ENCODE data around the gene VEGFA. TPM values are rescaled to one million over a fixed set of nuclear protein-coding genes. Genes with fewer than 3 reads are reported as not detected.

The VEGFA gene
- total RNA-seq, 1 donor from 2014 or later, result 19.8 TPM

DNA sequence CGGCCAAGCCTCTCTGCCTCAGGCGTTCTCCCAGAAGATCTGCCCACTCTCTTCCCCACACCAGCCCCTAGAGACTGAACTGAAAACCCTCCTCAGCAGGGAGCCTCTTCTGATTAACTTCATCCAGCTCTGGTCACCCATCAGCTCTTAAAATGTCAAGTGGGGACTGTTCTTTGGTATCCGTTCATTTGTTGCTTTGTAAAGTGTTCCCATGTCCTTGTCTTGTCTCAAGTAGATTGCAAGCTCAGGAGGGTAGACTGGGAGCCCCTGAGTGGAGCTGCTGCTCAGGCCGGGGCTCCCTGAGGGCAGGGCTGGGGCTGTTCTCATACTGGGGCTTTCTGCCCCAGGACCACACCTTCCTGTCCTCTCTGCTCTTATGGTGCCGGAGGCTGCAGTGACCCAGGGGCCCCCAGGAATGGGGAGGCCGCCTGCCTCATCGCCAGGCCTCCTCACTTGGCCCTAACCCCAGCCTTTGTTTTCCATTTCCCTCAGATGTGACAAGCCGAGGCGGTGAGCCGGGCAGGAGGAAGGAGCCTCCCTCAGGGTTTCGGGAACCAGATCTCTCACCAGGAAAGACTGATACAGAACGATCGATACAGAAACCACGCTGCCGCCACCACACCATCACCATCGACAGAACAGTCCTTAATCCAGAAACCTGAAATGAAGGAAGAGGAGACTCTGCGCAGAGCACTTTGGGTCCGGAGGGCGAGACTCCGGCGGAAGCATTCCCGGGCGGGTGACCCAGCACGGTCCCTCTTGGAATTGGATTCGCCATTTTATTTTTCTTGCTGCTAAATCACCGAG, 14.2 kb downstream of the VEGFA start:
- DNase-seq (ENCODE audit: low read depth, low spot score), result no peak

DNA sequence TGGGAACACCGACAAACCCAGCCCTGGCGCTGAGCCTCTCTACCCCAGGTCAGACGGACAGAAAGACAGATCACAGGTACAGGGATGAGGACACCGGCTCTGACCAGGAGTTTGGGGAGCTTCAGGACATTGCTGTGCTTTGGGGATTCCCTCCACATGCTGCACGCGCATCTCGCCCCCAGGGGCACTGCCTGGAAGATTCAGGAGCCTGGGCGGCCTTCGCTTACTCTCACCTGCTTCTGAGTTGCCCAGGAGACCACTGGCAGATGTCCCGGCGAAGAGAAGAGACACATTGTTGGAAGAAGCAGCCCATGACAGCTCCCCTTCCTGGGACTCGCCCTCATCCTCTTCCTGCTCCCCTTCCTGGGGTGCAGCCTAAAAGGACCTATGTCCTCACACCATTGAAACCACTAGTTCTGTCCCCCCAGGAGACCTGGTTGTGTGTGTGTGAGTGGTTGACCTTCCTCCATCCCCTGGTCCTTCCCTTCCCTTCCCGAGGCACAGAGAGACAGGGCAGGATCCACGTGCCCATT, 15.3 kb downstream of the VEGFA start:
- no peak for DNase-seq (ENCODE audit: low read depth, low spot score)

DNA sequence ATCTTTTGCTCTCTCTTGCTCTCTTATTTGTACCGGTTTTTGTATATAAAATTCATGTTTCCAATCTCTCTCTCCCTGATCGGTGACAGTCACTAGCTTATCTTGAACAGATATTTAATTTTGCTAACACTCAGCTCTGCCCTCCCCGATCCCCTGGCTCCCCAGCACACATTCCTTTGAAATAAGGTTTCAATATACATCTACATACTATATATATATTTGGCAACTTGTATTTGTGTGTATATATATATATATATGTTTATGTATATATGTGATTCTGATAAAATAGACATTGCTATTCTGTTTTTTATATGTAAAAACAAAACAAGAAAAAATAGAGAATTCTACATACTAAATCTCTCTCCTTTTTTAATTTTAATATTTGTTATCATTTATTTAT, 15.9 kb downstream of the VEGFA start:
- DNase-seq (ENCODE audit: low read depth, low spot score), result no peak

GRCh38 chr6:43786664-43787329, 16.8 kb downstream of the VEGFA start:
- DNase-seq (ENCODE audit: low read depth, low spot score), result no peak

DNA sequence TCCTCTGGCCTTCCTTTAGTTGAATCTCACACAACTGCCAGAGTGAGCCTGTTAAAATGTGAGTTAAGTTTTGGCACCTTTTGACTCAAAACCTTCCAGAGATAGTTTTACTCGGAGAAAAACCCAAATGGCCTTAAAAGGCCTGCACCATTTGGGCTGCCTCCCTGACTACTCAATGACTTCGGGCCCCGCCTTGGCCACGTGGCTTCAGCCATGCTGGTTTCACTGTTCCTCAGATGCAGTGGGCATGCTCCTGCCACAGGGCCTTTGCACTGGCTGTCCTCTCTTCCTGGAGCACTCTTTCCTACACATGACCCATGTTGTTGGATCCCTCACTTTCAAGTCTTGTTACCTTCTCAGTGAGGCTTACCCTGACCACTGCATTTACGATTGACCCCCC, 18.3 kb downstream of the VEGFA start:
- DNase-seq (ENCODE audit: low read depth, low spot score), result no peak

DNA sequence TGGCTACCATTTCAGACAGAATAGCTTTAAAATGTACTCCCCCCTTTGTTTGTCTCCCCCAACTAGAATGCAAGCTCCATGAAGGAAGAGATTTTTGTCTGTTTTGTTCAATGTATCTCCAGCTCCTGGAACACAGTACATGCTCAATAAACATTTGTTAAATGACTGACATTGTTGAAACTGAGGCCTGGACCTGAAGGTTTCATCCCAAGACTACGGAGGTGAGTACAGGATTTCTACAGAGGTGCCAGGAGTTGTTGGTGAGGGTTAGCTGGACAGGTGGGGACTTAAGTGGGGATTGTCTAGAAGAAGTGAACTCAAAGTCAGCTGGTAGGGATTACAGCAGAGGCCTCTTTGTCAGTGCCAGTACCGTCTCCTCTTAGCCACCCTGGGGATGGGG, 19.4 kb downstream of the VEGFA start:
- no peak for DNase-seq (ENCODE audit: low read depth, low spot score)

GRCh38 chr6:43790031-43790430, 20.0 kb downstream of the VEGFA start:
- no peak for DNase-seq (ENCODE audit: low read depth, low spot score)

DNA sequence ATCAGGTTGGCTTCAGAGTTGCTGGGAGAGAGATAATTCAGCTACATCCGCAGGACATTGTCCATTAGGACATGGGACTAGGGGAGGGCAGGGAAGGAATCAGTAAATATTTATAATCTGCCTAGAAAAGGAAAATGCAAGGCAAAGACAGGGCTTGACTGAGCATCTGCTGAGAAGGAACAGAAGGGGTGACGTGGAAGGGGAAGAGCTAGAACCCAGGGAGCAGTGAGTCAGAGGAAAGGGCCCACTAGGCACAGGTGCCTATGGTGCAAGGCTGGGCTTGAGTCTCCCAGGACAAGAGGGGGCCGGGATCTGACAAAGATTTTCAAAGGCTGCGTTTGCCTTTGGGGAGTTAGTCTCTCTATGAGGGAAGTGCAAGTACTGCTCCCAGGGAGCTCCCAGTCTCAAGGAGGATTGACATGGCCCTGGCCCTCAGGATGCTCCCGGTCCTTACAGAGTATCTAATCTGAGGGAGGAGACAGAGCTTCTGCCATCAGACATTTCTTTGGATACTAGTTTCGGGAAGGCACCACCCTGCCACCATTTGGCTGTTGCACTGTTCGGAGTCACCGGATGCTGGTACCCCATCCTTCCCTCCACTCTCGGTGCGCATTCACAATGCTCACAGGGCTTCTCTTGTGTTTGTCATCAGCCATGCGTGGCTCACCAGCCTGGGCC, 21.9 kb downstream of the VEGFA start:
- DNase-seq (ENCODE audit: low read depth, low spot score), result no peak

GRCh38 chr6:43793154-43793874, 23.3 kb downstream of the VEGFA start:
- DNase-seq (ENCODE audit: low read depth, low spot score), result no peak

GRCh38 chr6:43793875-43794242, 23.8 kb downstream of the VEGFA start:
- no peak for DNase-seq (ENCODE audit: low read depth, low spot score)

DNA sequence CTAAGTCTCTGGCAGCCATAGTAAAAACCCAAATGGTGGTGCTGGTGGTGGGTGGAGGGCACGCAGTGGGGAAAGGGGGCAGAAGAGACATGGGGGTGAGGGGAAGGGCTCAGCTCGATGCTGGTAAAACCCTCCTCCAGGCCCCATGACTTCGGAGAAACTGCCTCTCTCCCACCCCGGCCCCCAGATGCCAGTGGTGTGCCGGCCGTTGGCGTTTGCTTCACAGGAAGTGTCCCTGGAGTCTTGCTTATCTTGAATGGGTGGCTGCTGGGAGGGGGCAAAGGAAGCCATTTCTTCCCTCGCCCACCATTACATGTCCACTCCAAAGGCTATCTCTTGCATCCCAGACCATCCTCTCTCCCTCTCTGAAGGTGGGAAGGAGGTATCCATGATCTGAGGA, 25.4 kb downstream of the VEGFA start:
- no peak for DNase-seq (ENCODE audit: low read depth, low spot score)

DNA sequence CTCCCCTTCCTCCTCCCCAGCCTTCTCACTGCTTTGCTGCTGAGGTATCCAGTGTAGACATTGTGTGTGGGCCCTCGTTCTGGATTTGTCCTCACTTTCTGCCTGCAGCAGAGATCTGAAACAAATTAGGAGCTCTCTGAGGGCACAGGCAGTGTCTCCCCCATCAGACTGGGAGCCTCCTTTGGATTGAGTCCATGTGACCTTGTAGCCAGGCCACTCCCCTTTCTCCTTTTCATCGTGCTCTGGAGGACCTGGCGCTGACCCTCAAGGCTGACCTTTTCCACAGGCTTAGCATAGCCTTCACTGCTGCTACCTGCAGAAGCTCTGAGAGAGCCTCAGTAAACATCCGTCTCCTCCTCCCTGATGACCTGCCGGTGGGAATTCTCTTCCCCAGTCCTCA, 26.2 kb downstream of the VEGFA start:
- no peak for DNase-seq (ENCODE audit: low read depth, low spot score)

DNA sequence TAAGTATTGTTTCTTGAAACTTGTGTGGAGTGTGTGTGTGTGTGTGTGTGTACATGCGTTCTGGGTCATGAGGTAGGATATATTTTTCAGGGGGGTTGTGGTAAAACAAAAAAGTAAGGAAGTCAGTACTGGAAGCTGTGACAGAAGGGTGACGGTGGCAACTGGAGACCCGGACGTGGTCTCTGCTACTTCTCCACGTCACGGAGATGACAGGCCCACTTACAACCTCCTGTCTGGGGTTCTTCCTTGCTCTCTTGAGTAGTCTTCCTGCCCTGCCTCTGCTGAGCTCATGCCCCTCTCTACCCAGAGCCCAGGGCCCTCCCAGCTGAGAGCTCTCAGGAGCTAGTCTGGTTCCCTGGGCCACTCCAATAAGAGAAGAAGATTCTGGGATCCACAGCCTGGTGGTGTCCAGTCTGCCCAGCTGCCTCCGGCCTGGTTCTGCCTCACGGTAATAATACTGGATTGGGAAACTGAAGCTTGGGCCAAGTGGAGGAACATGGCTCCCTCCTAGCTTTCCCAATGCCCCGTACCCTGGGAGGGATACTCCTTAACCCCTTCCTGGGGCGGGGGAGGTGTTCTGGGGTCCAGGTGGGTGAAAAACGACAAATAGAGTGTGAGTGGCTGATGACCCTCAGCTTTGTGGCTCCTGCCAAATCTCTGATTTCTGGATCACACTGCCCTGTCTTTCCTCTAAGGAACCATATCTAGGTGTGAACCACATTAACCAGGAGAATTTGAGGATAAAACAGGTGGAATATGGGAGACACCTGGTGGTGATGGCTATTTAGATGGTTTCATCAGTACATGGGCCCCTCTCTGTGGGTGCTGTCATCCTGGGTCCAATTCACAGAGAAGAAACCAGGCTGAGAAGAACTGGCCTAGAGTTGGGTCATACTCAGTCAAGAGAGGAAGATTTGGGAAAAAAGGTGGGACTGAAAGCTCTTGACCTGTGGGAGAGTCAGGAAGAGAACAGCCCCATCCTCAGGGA, 27.2 kb downstream of the VEGFA start:
- DNase-seq (ENCODE audit: low read depth, low spot score), result no peak

DNA sequence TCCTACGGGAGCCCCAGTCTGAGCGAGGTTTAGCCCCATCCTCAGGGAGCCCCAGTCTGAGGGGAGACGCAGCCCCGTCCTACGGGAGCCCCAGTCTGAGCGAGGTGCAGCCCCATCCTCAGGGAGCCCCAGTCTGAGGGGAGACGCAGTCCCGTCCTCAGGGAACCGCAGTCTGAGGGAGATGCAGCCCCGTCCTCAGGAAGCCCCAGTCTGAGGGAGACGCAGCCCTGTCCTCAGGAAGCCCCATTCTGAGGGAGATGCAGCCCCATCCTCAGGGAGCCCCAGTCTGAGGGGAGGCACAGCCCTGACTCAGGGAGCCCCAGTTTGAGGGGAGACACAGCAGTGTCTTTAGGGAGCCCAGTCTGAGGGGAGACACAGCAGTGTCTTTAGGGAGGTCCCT, 27.9 kb downstream of the VEGFA start:
- DNase-seq (ENCODE audit: low read depth, low spot score), result no peak

DNA sequence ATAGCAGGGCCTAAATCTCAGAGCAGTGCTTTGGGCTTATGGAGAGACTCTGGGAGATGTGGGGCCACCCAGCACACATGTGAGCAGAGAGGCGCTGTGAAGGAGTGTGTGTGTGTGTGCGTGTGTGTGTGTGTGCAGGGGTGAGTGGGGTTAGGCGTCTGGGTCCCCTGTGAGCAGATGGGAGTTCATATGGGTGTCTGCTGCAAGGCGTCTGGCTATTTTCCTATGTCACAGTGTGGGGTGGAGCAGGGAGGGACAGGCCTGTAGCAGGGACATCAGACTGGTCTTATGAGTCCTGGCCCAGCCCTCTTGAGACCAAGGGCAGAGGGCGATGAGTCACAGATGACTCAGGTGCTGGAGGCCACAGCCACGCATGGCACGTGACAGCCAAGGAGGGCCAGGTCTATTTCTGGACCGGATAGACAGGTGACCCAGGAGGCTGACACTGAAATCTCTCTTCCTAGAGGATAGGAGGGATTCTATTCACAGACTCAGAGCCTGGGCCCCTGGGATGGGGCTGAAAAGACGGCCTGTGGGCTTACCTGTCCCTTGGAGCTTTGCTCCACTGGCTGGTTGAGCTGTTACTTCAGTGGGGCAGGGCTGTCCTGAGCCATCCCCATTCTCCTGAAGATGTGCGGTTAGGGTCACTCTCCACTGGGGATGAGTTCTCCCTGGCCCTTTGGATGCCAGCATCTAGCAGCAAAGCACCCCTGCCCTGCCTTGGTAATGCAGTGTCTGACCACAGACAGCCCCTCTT, 28.9 kb downstream of the VEGFA start:
- peak; percentile 8 for DNase-seq (ENCODE audit: low read depth, low spot score)

DNA sequence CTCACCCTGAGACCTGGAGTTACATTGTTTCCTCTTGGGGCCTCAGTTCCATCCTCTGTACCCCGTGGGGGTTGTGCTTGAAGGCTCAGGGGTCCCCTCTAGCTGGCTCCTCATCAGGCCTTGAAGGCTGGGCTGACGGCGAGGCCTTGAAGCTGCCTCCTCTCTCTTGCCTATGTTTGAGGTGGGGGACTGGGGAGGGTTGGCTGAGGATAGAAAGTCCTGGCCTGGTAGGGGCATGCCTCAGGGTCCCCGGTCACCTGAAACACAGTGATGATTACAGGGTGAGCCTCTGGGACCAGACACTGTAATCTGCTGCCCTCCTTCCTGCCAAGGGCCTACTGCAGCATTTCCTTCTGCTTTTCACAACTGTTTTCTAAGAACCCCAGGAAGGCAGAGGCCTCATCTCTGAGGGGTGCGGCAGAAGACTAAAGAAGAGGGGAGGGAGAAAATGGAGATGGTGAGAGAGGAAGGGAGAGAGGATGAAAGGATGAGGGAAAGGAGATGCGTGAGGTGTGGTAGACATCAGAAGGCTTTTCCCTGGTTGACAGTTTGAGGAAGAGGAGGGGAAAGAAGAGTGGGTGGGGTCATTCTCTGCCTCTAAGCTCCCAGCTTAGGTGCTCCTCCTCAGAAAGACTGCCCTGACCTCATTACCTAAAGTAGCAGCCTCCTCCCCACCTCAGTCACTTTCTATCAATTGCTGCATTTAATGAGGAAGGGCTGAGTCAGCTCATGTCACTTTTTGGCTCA, 29.7 kb downstream of the VEGFA start:
- DNase-seq (ENCODE audit: low read depth, low spot score), result no peak

DNA sequence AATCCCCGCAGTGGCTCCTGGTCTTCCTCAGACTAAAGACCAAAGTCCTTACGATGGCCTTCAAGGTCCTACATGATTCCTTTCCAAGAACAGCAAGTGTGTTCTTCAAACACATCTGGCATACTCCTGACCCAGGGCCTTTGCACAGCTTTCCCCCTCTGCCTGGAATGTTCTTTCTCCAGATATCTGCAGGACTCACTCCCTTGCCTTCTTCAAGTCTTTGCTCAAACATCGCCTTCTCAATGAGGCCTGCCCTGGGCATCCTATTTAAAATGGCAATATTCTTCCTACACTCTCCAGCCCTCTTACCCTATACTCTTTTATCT, 30.2 kb downstream of the VEGFA start:
- no peak for DNase-seq (ENCODE audit: low read depth, low spot score)

DNA sequence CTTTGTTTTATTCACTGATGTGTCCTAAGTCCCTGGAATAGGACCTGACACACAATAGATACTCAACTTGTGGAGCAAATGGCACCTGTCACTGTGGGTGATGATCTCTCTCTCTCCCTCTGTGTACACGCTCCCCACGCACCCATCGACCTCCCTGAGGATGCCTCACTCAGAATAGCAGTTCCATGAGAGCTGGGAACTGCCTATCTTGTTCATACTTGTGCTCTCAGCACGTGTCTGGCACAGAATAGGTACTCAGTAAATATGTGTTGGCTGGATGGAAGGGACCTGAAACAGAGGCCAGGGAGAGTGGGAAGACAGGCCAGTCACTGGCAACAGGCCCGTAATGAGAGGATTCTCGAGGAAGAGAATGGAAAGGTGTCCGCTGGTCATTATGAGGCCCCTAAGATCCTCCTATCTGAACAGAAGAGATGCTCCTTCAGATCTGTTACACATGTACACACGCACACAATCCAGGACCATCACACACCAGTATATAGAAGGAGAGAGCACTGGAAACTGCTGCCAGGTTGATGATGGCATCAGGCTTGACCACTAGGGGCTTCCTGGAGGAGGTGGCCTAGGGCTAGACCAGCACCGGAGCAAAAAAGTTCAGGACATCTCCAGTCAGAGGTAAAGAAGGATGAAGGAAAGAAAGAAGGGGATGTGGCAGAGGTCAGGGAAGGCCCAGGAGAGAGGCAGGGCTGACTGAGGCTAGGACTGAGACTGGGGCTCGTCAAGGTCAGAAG, 30.9 kb downstream of the VEGFA start:
- DNase-seq (ENCODE audit: low read depth, low spot score), result no peak

All from pulmonary artery endothelial cell (primary cell).